ENCODE data around the gene NRBP1. TPM values are rescaled to one million over a fixed set of nuclear protein-coding genes. Genes with fewer than 3 reads are reported as not detected.

Gene NRBP1
- total and polyA plus RNA-seq, 2 of the 8 experiments (the other 6 are each of a cell fraction or from before 2014, with no cell fraction given) = 115 to 145 TPM

DNA sequence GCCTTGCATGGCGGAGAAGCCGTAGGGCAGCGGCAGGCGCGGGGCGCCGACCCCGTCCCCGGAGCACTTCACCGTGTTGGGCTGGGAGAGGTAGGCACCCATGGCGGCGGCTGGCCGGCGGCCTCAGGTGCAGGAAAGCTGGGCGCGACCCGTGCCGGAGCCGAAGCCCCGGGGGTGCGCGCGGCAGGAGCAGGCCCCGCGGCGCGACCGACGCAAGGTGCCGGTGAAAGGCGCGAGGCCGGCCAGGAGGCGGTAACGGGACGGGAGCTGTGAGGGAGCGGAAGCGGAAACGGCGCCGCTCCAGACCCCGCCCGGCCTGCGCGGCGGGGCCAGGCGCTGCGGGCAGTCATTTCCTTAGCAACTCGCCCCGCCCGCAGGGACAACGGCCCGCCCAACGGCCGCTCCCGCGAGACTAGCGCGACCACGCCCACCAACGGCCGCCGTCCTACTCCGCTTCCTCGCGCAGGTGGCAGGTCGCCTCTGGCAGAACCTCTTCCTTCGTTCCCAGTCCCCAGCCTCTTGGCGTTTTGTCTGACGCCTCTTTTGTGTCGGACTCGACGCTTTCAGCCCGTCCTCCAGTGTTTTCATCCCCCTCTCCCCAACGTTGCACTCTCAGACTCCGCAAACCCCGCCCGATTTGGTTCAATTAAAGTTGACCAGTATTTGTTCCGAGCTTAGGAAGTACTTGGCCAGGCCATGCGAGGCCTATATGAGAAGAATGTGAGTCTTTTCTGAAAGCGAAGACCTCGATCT, 18.9 kb upstream of the NRBP1 start, which contains the start of gene PPM1G:
Gene PPM1G, minus strand, starts transcription at position 271 of the 753 bp plus-strand sequence. Its CDS starts 169 bp downstream, at position 102.
- POLR2A ChIA-PET (ENCODE audit: partially characterized antibody) = interaction anchor here (0.7 to 4.1 kb wide), 25 partner anchors 10 to 328 kb away, joined by 3 to 48 read pairs (median 5); partner anchors contain the start of genes CCDC121, EIF2B4, FNDC4 and GPN1
- FAIRE-seq = no peak
- H2BK12ac ChIP-seq (ENCODE audit: low read depth, low read length) = peak within 1 kb of the TSS; percentile 73; the same call in 1 of the 2 replicates
- TF ChIP-seq TAF1 (IDR thresholded peaks at IDR 0.05; ENCODE audit: low read depth, low read length) = peak; percentile 93
- TF ChIP-seq SP1 (IDR thresholded peaks at IDR 0.05; ENCODE audit: low read depth, low read length) = peak; percentile 64; the same call in 1 of the 2 replicates
- TF ChIP-seq CEBPB (IDR thresholded peaks at IDR 0.05; ENCODE audit: low read depth, low read length) = no peak
- TF ChIP-seq RBBP5 (IDR thresholded peaks at IDR 0.05; ENCODE audit: borderline replicate concordance, low read depth, low read length) = peak; percentile 70; the same call in 1 of the 2 replicates
- peak; percentile 89 for TF ChIP-seq GABPA (IDR thresholded peaks at IDR 0.05; ENCODE audit: borderline replicate concordance, insufficient read depth, low read length)
- no peak for TF ChIP-seq RXRA (IDR thresholded peaks at IDR 0.05; ENCODE audit: insufficient read depth, low read depth, low read length)
- TF ChIP-seq RFX5 (IDR thresholded peaks at IDR 0.05; ENCODE audit: borderline replicate concordance, low read depth, low read length) = 0 out of 2 replicates have a peak, but pooled peaks have one; percentile 9
- TF ChIP-seq SUZ12 (IDR thresholded peaks at IDR 0.05; ENCODE audit: low read length) = no peak
- peak; percentile 94 for TF ChIP-seq POLR2AphosphoS5 (IDR thresholded peaks at IDR 0.05; ENCODE audit: low read depth, low read length)
- peak; percentile 93 for TF ChIP-seq ASH2L (IDR thresholded peaks at IDR 0.05; ENCODE audit: low read length)
- peak; percentile 56 to 64; a peak in 3 of 4 replicates for TF ChIP-seq SIN3A (conservative IDR thresholded peaks at IDR 0.05 in 1 of 2, IDR thresholded peaks at IDR 0.05 in 1 of 2; ENCODE audit: low read depth in 1 of 2, low read length in 2 of 2)

More for the DNA sequence above, 18.9 kb upstream of the NRBP1 start, which contains the start of gene PPM1G:
- peaks cover 0 to 4% (median 0%) of the 10 kb centered on the region in 4 experiments; a peak in 2 of 8 replicates for H3K36me3 ChIP-seq (ENCODE audit: control insufficient read depth in 2 of 4, insufficient read depth in 4 of 4, low read length in 3 of 4)
- H4K91ac ChIP-seq (replicated peaks; ENCODE audit: insufficient read length, low read length) = peak within 1 kb of the TSS; percentile 32
- H2BK20ac ChIP-seq (ENCODE audit: low read length) = no peak within 1 kb of the TSS
- H3K79me1 ChIP-seq (ENCODE audit: low read depth, low read length) = no peaks in the 10 kb centered on the region
- peaks cover 3 to 6% of the 10 kb centered on the region in 2 experiments for H4K20me1 ChIP-seq (replicated peaks in 1 of 2; ENCODE audit: control insufficient read depth in 1 of 2, insufficient read depth in 2 of 2, low read length in 2 of 2)
- H2BK120ac ChIP-seq (replicated peaks; ENCODE audit: low read depth, low read length) = no peak within 1 kb of the TSS
- WGBS, 2 experiments (ENCODE audit: extremely low coverage in 1 of 2, insufficient coverage in 1 of 2, insufficient read length in 1 of 2, insufficient replicate concordance in 2 of 2, low coverage in 1 of 2, low lambda C conversion rate in 2 of 2, missing lambda C conversion rate in 1 of 2) = 4% methylated on average over 68 of the region's 82 CpGs; no CpG with 5 or more reads in 1 of the 2 experiments
- H3K4me2 ChIP-seq (ENCODE audit: insufficient read depth in 1 of 2, low read depth in 2 of 2, low read length in 2 of 2) = peak within 1 kb of the TSS; percentile 87 to 88
- peaks cover 0 to 5% (median 3%) of the 10 kb centered on the region in 4 experiments; a peak in 4 of 7 replicates for H3K4me1 ChIP-seq (replicated peaks in 1 of 4; ENCODE audit: control insufficient read depth in 3 of 4, insufficient read depth in 4 of 4, low read length in 3 of 4)
- peak within 1 kb of the TSS; percentile 78 for H3K56ac ChIP-seq (replicated peaks; ENCODE audit: insufficient read length, low read depth, low read length)
- H3K4ac ChIP-seq (replicated peaks; ENCODE audit: insufficient read length, low read depth, low read length) = peak within 1 kb of the TSS; percentile 41
- H3K9me3 ChIP-seq (ENCODE audit: insufficient read depth in 2 of 2, low read depth in 1 of 2, low read length in 1 of 2) = no peaks in the 10 kb centered on the region
- H3K27me3 ChIP-seq (replicated peaks in 1 of 4; ENCODE audit: control insufficient read depth in 3 of 4, extremely low read depth in 1 of 4, insufficient read depth in 3 of 4, low read length in 3 of 4) = no peaks in the 10 kb centered on the region
- peak within 1 kb of the TSS; percentile 92 for H3K18ac ChIP-seq (ENCODE audit: extremely low read depth, low read length)
- peak within 1 kb of the TSS; percentile 95 for H4K5ac ChIP-seq (ENCODE audit: insufficient read length, low read depth, low read length)
- CTCF ChIA-PET (ENCODE audit: partially characterized antibody) = interaction anchor here (1.1 to 2.7 kb wide), 8 partner anchors 12 to 238 kb away, joined by 3 to 8 read pairs (median 5); no protein-coding TSS in a partner anchor
- H2AK5ac ChIP-seq (ENCODE audit: low read depth, low read length) = peak within 1 kb of the TSS; percentile 1; the same call in 1 of the 2 replicates
- H2BK15ac ChIP-seq (ENCODE audit: low read length) = peak within 1 kb of the TSS; percentile 36; the same call in 1 of the 2 replicates
- H3K14ac ChIP-seq (ENCODE audit: insufficient read length) = no peak within 1 kb of the TSS
- peak within 1 kb of the TSS; percentile 87 for H2BK5ac ChIP-seq (ENCODE audit: low read depth, low read length)
- H2AFZ ChIP-seq (ENCODE audit: low read length) = peak within 1 kb of the TSS; percentile 83; the same call in 1 of the 2 replicates
- peak within 1 kb of the TSS; percentile 78 for H3K27ac ChIP-seq (ENCODE audit: low read depth, low read length)
- H3K23me2 ChIP-seq (ENCODE audit: low read depth, low read length) = peaks cover 7% of the 10 kb centered on the region
- H3K23ac ChIP-seq (ENCODE audit: insufficient read length) = no peak within 1 kb of the TSS
- DNase-seq (ENCODE audit: low read depth in 1 of 2, low spot score in 2 of 2) = peak; percentile 87 to 99
- peaks cover 26 to 47% of the 10 kb centered on the region in 2 experiments for H3K79me2 ChIP-seq (ENCODE audit: control insufficient read depth in 1 of 2, insufficient read depth in 2 of 2, low read length in 2 of 2)
- peak within 1 kb of the TSS; percentile 83 to 94 (median 90) for H3K9ac ChIP-seq (replicated peaks in 1 of 4; ENCODE audit: extremely low read depth in 1 of 4, low read depth in 3 of 4, low read length in 3 of 4)
- H4K8ac ChIP-seq (ENCODE audit: extremely low read depth, insufficient read depth, low read length) = peak within 1 kb of the TSS; percentile 95
- peak within 1 kb of the TSS; percentile 68 to 96 (median 92) for H3K4me3 ChIP-seq (ENCODE audit: extremely low read depth in 1 of 4, insufficient read depth in 2 of 4, low read depth in 3 of 4, low read length in 4 of 4)

All from H1 (cell line).